Glomerular visceral epithelial cell (primary cell): ENCODE data around the gene ZNF664.
A peak's percentile ranks its signal among the peaks of the same experiment; 100 is the strongest.

Source experiments
- DNase-seq: peaks from one replicate; pipeline ENCODE4 v3.0.0-alpha.2; 2016; ENCODE audit errors: extremely low spot score

ZNF664 gene

GRCh38 chr12:123972457-123973401 lies at the start of gene ZNF664, which contains the start of gene CCDC92:
ZNF664 (plus strand) TSS chr12:123973215; CDS start chr12:124012145, 38,930 bp downstream.
CCDC92 (minus strand) TSS chr12:123972831; CDS start chr12:123944305, 28,526 bp downstream.
- peak; percentile 94 for DNase-seq

GRCh38 chr12:123923927-123924326 lies 49.1 kb upstream of the ZNF664 start:
- DNase-seq: no peak

- no peak for DNase-seq
These were observed 48.5 kb upstream of the ZNF664 start for GRCh38 chr12:123924539-123924938.

GRCh38 chr12:123928274-123928865 lies 44.6 kb upstream of the ZNF664 start:
- no peak for DNase-seq

- no peak for DNase-seq
These were observed 44.1 kb upstream of the ZNF664 start for GRCh38 chr12:123928897-123929296.

- DNase-seq: no peak
These were observed 43.0 kb upstream of the ZNF664 start for GRCh38 chr12:123929946-123930583.

- no peak for DNase-seq
These were observed 41.2 kb upstream of the ZNF664 start for GRCh38 chr12:123931686-123932321.

- no peak for DNase-seq
These were observed 39.8 kb upstream of the ZNF664 start for GRCh38 chr12:123933214-123933613.

- DNase-seq: no peak
These were observed 38.9 kb upstream of the ZNF664 start for GRCh38 chr12:123934016-123934620.

- DNase-seq: peak; percentile 10
These were observed 38.2 kb upstream of the ZNF664 start for GRCh38 chr12:123934829-123935228.

- DNase-seq: no peak
These were observed 37.1 kb upstream of the ZNF664 start for GRCh38 chr12:123935956-123936355.

- DNase-seq: no peak
These were observed 36.5 kb upstream of the ZNF664 start for GRCh38 chr12:123936471-123936870.

- DNase-seq: no peak
These were observed 35.9 kb upstream of the ZNF664 start for GRCh38 chr12:123936956-123937706.

- DNase-seq: peak; percentile 17
These were observed 35.1 kb upstream of the ZNF664 start for GRCh38 chr12:123937707-123938591.

GRCh38 chr12:123938679-123939480 lies 34.1 kb upstream of the ZNF664 start:
- no peak for DNase-seq

GRCh38 chr12:123939716-123940626 lies 33.0 kb upstream of the ZNF664 start:
- DNase-seq: no peak

- DNase-seq: no peak
These were observed 32.4 kb upstream of the ZNF664 start for GRCh38 chr12:123940627-123940966.

GRCh38 chr12:123941000-123941399 lies 32.0 kb upstream of the ZNF664 start:
- DNase-seq: no peak
